ENCODE measurements around the gene OR5A2.
"Not testable (repeated sequence)": the region's sequence is repeated elsewhere in the genome, so short reads cannot be mapped to it uniquely, and the experiment has no call there.

OR5A2 gene

GRCh38 chr11:59400461-59401261 is 25.6 kb downstream of the OR5A2 start:
- H3K4me3 ChIP-seq (ENCODE audit: low read depth, low read length) = no peak overlapping the region

GRCh38 chr11:59394186-59394585 is 32.0 kb downstream of the OR5A2 start:
- no peak overlapping the region for H3K4me3 ChIP-seq (ENCODE audit: low read depth, low read length)

GRCh38 chr11:59380263-59381059 is 45.8 kb downstream of the OR5A2 start:
- H3K4me3 ChIP-seq (ENCODE audit: low read depth, low read length) = no peak overlapping the region

- not testable (repeated sequence) for H3K4me3 ChIP-seq (ENCODE audit: low read depth, low read length)
These were observed 53.9 kb downstream of the OR5A2 start for GRCh38 chr11:59372324-59372723.

GRCh38 chr11:59368238-59369022 is 57.8 kb downstream of the OR5A2 start:
- H3K4me3 ChIP-seq (ENCODE audit: low read depth, low read length) = no peak overlapping the region

Data from iPS-11a (cell line).